Fibroblast of pulmonary artery (primary cell): ENCODE results near the gene ENOPH1.

Experiments used
- DNase-seq: peaks from one replicate; pipeline ENCODE4 v3.0.0-alpha.2; 2010; ENCODE audit warnings: low read depth
- H3K4me3 ChIP-seq: replicated peaks from 2 replicates; pipeline ENCODE4 v1.5.1; 2011; ENCODE audit warnings: low read depth, mild to moderate bottlenecking, control low read depth, low read length, moderate library complexity
- TF ChIP-seq, protein P1 (sequence below): IDR thresholded peaks from 2 replicates; pipeline ENCODE4 v1.5.1; 2011; ENCODE audit warnings: mild to moderate bottlenecking, control low read depth, low read length, inconsistent platforms; ENCODE audit errors: missing control alignments

Gene ENOPH1

DNA sequence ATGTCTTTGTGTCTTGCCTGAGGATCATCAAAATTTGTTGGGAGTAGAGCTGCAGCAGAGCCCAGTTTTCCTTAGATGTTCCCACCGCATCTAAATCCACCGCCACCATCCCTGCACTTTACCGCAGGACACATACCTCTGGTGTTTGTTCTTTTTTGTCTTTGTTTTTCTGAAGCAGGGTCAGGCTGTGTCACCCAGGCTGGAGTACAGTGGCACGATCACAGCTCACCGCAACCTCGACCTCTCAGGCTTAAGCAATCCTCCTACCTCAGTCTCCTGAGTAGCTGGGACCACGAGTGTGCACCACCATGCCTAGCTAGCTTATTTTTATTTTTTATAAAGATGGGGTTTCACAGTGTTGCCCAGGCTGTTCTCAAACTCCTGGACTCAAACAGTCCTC lies 4.6 kb downstream of the ENOPH1 start:
- DNase-seq: no peak
- no peak overlapping the region for H3K4me3 ChIP-seq
- TF ChIP-seq, protein P1, sequence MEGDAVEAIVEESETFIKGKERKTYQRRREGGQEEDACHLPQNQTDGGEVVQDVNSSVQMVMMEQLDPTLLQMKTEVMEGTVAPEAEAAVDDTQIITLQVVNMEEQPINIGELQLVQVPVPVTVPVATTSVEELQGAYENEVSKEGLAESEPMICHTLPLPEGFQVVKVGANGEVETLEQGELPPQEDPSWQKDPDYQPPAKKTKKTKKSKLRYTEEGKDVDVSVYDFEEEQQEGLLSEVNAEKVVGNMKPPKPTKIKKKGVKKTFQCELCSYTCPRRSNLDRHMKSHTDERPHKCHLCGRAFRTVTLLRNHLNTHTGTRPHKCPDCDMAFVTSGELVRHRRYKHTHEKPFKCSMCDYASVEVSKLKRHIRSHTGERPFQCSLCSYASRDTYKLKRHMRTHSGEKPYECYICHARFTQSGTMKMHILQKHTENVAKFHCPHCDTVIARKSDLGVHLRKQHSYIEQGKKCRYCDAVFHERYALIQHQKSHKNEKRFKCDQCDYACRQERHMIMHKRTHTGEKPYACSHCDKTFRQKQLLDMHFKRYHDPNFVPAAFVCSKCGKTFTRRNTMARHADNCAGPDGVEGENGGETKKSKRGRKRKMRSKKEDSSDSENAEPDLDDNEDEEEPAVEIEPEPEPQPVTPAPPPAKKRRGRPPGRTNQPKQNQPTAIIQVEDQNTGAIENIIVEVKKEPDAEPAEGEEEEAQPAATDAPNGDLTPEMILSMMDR: no peak

DNA sequence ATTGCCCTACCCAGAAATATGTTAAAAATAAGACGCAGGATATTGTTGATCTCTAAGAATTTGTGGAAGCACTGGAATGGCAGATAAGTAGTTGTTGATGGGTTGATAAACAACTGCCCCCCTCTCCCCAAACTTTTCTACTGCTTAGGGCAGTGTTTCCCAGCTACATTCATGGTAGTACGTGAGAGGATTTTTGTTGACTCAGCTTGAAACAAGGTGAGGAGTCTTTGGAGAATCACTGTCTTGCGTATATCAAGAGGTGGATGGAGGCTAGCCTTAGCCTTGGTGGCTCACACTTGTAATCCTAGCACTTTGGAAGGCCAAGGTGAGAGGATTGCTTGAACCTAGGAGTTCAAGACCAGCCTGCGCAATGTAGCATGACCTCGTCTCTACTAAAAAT lies 5.7 kb downstream of the ENOPH1 start:
- TF ChIP-seq, protein P1: no peak
- no peak for DNase-seq
- H3K4me3 ChIP-seq: no peak overlapping the region

DNA sequence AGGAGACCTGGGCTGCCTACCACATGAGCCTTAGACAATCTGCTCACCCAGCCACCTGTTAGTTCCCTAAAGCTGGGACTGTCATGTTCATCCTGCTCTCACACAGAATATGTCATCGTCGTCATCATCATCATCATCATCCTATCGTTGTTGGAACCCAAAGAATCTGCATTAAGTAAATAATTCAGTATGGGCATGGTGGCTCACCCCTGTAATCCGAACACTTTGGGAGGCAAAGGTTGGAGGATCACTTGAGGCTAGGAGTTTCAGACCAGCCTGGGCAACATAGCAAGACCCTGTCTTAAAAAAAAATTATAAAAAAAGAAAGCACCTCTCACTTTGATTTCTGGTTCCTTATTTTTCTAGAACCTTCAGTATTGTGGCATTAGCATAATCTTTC lies 6.4 kb downstream of the ENOPH1 start:
- TF ChIP-seq, protein P1: no peak
- DNase-seq: no peak
- no peak overlapping the region for H3K4me3 ChIP-seq

DNA sequence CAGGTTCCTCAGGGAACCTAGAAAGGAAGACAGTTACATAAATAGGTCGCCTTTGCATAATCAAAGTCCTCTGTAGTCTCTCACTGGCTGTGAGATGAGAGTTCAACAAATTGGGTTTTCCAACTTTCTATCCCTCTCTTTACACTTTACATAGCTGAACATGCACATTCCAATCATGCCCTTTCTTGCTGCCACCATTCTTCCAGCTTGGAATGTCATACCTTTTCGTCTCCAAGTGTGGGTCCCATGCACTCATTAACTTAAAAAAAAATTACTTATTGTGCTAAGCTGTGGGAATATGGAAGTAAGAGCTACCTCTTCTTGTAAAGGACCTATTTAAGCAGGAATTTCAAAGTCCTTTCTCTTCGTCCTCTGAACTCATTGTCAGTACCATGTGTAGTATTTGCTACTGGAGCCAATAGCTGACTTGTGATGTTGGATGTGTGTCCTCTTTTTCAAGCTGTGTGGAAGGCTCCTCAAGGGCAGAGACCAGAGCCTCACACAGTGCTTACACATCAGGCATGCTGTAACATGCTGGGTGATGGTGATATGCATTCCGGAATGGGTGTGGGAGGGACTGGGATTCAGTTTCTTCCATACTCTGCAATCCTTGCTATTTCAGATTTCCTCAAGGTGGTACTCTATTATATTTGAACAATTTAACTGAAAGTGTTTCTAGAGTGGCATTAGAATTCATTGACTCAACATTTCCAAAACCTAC lies 7.1 kb downstream of the ENOPH1 start:
- DNase-seq: peak; percentile 40
- TF ChIP-seq, protein P1: no peak
- H3K4me3 ChIP-seq: no peak overlapping the region

DNA sequence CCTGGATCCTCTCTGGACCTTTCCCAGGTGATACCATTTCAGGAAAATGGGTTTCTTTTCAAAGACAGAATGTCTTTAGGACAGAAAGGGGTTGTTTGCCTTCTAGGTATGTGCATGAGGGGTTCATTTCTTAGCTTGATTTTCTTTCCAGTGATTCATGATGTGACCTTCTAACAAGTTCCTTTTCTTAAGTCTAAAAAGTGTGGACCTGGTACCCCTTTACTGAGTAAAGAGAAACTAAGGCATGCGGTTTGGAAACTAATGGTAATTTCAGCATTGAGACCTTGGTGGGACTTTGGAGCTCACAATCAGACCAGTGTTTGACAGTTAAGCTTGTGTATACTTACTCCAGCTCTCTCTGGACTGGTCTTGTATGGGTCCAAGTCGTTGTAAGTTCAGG lies 8.7 kb downstream of the ENOPH1 start:
- H3K4me3 ChIP-seq: no peak overlapping the region
- DNase-seq: no peak
- TF ChIP-seq, protein P1: no peak

DNA sequence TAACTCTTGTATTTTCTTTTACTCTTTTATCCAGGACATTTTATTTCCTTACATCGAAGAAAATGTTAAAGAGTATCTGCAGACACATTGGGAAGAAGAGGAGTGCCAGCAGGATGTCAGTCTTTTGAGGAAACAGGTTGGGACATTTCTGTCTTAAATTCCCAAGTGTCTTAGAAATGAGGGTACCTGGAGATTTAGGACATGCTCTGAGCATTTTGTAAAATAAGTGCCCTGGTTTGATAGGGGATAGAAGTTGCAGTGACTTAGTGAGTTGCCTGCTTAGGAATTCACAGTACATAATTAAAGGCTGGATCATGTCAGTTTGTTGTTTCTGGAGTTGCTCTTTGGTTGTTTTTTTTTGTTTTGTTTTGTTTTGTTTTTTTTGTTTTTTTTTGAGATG lies 17.5 kb downstream of the ENOPH1 start:
- TF ChIP-seq, protein P1: no peak
- H3K4me3 ChIP-seq: no peak overlapping the region
- DNase-seq: no peak
